Stimulated activated naive CD8-positive, alpha-beta T cell treated with anti-CD3 and anti-CD28 coated beads, Interleukin-15, Interleukin-2, amounts not matched to agents 100 U/mL and 50 U/mL, for 24 hours (primary cell): Measurements from ENCODE around the gene SEMA4D.
A peak's percentile ranks its signal among the peaks of the same experiment; 100 is the strongest.

Experiments used
- ATAC-seq: fragments of 150-1000 bp; cut with Tn5 transposase; one replicate; pipeline ENCODE4 v1.10.0; 2021
- DNase-seq: peaks from one replicate; pipeline ENCODE4 v3.0.0; 2021

SEMA4D gene

GRCh38 chr9:89428222-89428761, 69.6 kb downstream of the SEMA4D start:
- no peak for ATAC-seq
- no peak for DNase-seq

- ATAC-seq (peak; percentile 69), DNase-seq (peak; percentile 87)
Observed at GRCh38 chr9:89427621-89428221, 70.2 kb downstream of the SEMA4D start.

- ATAC-seq (peak; percentile 35), DNase-seq (peak; percentile 73)
Observed at GRCh38 chr9:89426384-89426961, 71.4 kb downstream of the SEMA4D start.

GRCh38 chr9:89425921-89426383, 72.0 kb downstream of the SEMA4D start:
- DNase-seq: peak; percentile 60
- peak; percentile 2 for ATAC-seq

- no peak for ATAC-seq
- DNase-seq: no peak
Observed at GRCh38 chr9:89425024-89425805, 72.7 kb downstream of the SEMA4D start.

- peak; percentile 81 for DNase-seq
Observed at GRCh38 chr9:89422151-89422975, 75.5 kb downstream of the SEMA4D start.

GRCh38 chr9:89421595-89421994, 76.3 kb downstream of the SEMA4D start:
- DNase-seq (no peak), ATAC-seq (no peak)

More at GRCh38 chr9:89422151-89422975, 75.5 kb downstream of the SEMA4D start:
- peak; percentile 62 for ATAC-seq

- DNase-seq: no peak
- ATAC-seq: no peak
Observed at GRCh38 chr9:89420397-89421178, 77.3 kb downstream of the SEMA4D start.

- DNase-seq (peak; percentile 49), ATAC-seq (peak; percentile 13)
Observed at GRCh38 chr9:89419978-89420394, 77.9 kb downstream of the SEMA4D start.

GRCh38 chr9:89418882-89419640, 78.9 kb downstream of the SEMA4D start:
- DNase-seq (peak; percentile 78), ATAC-seq (peak; percentile 51)

GRCh38 chr9:89418474-89418845, 79.5 kb downstream of the SEMA4D start:
- no peak for ATAC-seq
- no peak for DNase-seq

GRCh38 chr9:89417832-89418473, 80.0 kb downstream of the SEMA4D start:
- DNase-seq: no peak
- ATAC-seq: no peak

GRCh38 chr9:89414670-89415324, 83.1 kb downstream of the SEMA4D start:
- ATAC-seq (no peak), DNase-seq (no peak)

- DNase-seq (no peak), ATAC-seq (no peak)
Observed at GRCh38 chr9:89413963-89414638, 83.8 kb downstream of the SEMA4D start.

- DNase-seq: no peak
- ATAC-seq: no peak
Observed at GRCh38 chr9:89412951-89413350, 85.0 kb downstream of the SEMA4D start.

- no peak for ATAC-seq
- DNase-seq: no peak
Observed at GRCh38 chr9:89412541-89412940, 85.4 kb downstream of the SEMA4D start.

- DNase-seq: no peak
- no peak for ATAC-seq
Observed at GRCh38 chr9:89411759-89412158, 86.2 kb downstream of the SEMA4D start.

- DNase-seq (peak; percentile 66), ATAC-seq (peak; percentile 80)
Observed at GRCh38 chr9:89410641-89411350, 87.1 kb downstream of the SEMA4D start.
